Epithelial cell of esophagus (primary cell): Measurements from ENCODE around the gene PPM1B.

ENCODE experiments used
- DNase-seq: peaks from one replicate; pipeline ENCODE4 v3.0.0; 2010; ENCODE audit warnings: low read depth
- H3K4me3 ChIP-seq: 2 replicates; pipeline ENCODE4 v1.5.1; 2011; ENCODE audit warnings: mild to moderate bottlenecking, low read length, control low read depth
- CTCF ChIP-seq: IDR thresholded peaks from 2 replicates; pipeline ENCODE4 v1.5.1; 2011; ENCODE audit warnings: low read depth, mild to moderate bottlenecking, low read length, control low read depth, inconsistent platforms; ENCODE audit not compliant: insufficient read depth; ENCODE audit errors: missing control alignments

PPM1B gene

DNA sequence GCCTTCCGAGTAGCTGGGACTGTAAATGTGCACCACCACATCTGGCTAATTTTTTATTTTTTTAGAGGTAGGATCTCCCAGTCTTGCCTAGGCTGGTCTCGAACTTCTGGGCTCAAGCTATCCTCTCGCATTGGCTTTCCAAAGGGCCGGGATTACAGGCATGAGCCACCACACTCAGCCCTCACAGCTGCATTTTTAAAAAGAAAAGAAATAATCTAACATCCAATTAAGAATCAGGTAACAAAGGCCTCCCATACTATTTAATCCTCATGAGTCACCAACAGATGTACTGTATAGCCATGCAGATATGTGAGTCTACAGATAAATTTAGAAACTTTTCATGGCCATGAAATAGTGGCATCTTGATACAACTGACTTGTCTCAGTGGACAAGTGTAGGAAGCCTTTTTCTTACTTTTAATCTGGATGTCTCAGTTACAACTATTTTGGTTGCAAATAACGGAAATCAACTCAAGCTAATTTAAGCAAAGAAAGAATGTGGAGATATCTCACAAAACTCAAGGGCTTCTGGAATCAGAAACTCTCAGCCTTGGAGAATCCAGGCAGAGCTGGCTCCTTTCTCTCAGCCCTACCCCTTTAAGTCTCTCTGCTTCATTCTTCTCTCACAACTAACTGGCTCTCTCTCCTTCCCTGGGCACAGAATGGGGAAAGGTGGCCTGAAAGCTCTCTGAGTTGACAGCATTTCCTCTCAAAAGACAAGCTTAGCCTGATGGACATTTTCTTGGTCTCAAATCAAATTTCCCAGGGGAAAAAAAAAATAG, 12.8 kb upstream of the PPM1B start:
- no peak for TF ChIP-seq CTCF
- no peak overlapping the region for H3K4me3 ChIP-seq
- DNase-seq: peak; percentile 11

GRCh38 chr2:44163777-44164176, 4.9 kb upstream of the PPM1B start:
- DNase-seq: no peak
- no peak for TF ChIP-seq CTCF
- H3K4me3 ChIP-seq: no peak overlapping the region

DNA sequence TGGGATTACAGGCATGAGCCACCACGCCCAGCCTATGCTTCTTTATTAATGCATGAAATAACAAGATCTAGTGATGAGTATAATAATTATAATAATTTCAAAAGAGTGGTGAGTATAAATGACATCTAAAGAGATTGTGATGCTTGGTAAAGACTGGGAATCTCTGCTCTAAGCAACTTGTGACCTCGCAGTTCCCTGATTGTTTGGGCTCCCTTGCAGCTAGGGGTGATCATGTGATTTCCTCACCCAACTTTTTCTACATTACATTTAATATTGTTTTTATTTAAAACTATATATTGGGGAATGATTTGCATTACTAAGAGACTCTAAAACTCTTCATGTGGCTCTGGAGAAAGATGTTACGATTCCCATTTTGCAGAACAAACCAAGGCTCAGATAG, 4.1 kb upstream of the PPM1B start:
- no peak overlapping the region for H3K4me3 ChIP-seq
- DNase-seq: no peak
- TF ChIP-seq CTCF: no peak

- no peak for TF ChIP-seq CTCF
- H3K4me3 ChIP-seq: no peak overlapping the region
- DNase-seq: no peak
These were observed 2.6 kb upstream of the PPM1B start for GRCh38 chr2:44166096-44166495.

DNA sequence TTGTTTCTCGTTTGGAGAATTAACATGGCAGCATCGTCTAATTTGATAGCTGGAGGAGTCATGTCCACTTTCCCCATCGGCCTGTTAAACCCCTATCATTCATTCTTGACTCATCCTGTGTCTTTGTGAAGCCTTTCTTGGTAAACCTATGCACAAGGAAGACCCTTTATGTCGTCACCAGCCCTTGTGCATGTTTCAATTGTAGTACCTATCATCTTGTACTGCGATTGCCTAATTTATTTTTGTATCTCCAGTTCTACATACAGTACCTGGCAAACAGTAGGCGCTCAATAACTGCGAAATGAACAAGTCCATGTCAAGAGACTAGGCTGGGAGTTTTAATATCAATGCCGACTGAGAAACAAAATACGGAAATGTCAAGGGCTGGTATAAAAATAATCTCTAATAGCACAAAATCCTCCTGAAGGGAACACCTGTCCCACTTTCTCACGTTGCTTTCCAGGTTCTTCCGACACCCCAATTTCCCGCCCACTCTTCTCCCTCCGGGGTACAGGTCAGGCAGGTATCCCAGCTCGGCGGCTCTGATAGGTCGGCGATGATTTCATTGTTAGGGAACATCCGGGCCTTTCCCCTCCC, 1.3 kb upstream of the PPM1B start:
- peak overlapping the region; percentile 73 for H3K4me3 ChIP-seq
- no peak for TF ChIP-seq CTCF
- peak; percentile 7 for DNase-seq

- no peak for TF ChIP-seq CTCF
- peak overlapping the region; percentile 73 for H3K4me3 ChIP-seq
- peak; percentile 100 for DNase-seq
These were observed 581 bp upstream of the PPM1B start for GRCh38 chr2:44167908-44168680.
